ENCODE results near the gene PGLYRP2. TPM values are rescaled to one million over a fixed set of nuclear protein-coding genes. Genes with fewer than 3 reads are reported as not detected.

The PGLYRP2 gene
- total and polyA plus RNA-seq, 4 donors: 0.10 TPM; not detected in 3

- H3K4me3 ChIP-seq: no peak overlapping the region
- TF ChIP-seq CTCF (IDR thresholded peaks at IDR 0.05; ENCODE audit: control extremely low read depth, extremely low read depth): no peak
- no peak for ATAC-seq (ENCODE audit: insufficient read depth, low FRiP score)
- no peak for DNase-seq
- WGBS, 2 donors: 22 to 36% methylated on average over 16 of the region's 16 CpGs
- H3K9ac ChIP-seq (ENCODE audit: insufficient read depth in 1 of 2, low read length in 2 of 2): peak overlapping the region in 1 of 2 donors; percentile 68
- H3K27ac ChIP-seq (ENCODE audit: low read depth in 1 of 2, low read length in 1 of 2): peak overlapping the region in 1 of 2 donors; percentile 41
- H3K9me3 ChIP-seq (ENCODE audit: control insufficient read depth in 4 of 4, insufficient read depth in 3 of 4, low read length in 3 of 4): no peaks in the 10 kb centered on the region
- H3K4me1 ChIP-seq (ENCODE audit: control insufficient read depth in 5 of 5, insufficient read depth in 5 of 5, low read length in 5 of 5): peaks cover 9 to 56% (median 23%) of the 10 kb centered on the region in 5 donors
- H3K36me3 ChIP-seq (ENCODE audit: control insufficient read depth in 4 of 4, insufficient read depth in 4 of 4, low read length in 4 of 4): peaks cover 12 to 32% (median 28%) of the 10 kb centered on the region in 4 donors
- no peaks in the 10 kb centered on the region for H3K27me3 ChIP-seq (ENCODE audit: control insufficient read depth in 3 of 3, insufficient read depth in 3 of 3, low read length in 2 of 3)
These were observed 59.8 kb downstream of the PGLYRP2 start for GRCh38 chr19:15419413-15420025.

Small RNAs within 50 kb of the gene (small RNA-seq; reads per million reads assigned to genes)
- not detected for gene MIR1470 (ENCODE audit: low replicate concordance)

Other genes starting within 250 kb of the PGLYRP2 start
- gene EPHX3, start 247.1 kb downstream of the PGLYRP2 start, total RNA-seq: 1 to 10 TPM; 1.7 to 2.7 TPM
- gene EPHX3, start 247.1 kb downstream of the PGLYRP2 start, polyA plus RNA-seq: 1 to 10 TPM; 1.1 to 3.0 TPM
- 10 to 100 TPM; 44.7 to 89.0 TPM for gene BRD4, start 147.0 kb downstream of the PGLYRP2 start, total RNA-seq
- gene BRD4, start 147.0 kb downstream of the PGLYRP2 start, polyA plus RNA-seq: 10 to 100 TPM; 23.2 to 30.8 TPM
- 10 to 100 TPM; 23.1 to 43.4 TPM for gene AKAP8, start 99.7 kb downstream of the PGLYRP2 start, total RNA-seq
- gene AKAP8, start 99.7 kb downstream of the PGLYRP2 start, polyA plus RNA-seq: 10 to 100 TPM; 15.0 to 16.4 TPM
- 100 to 1,000 TPM in 1 of 2 donors, 10 to 100 TPM in 1; 84.1 to 118 TPM for gene AKAP8L, start 60.5 kb downstream of the PGLYRP2 start, total RNA-seq
- gene AKAP8L, start 60.5 kb downstream of the PGLYRP2 start, polyA plus RNA-seq: 10 to 100 TPM; 52.5 to 76.2 TPM
- 10 to 100 TPM; 24.0 to 42.6 TPM for gene WIZ, start 29.5 kb downstream of the PGLYRP2 start, total RNA-seq
- 10 to 100 TPM; 14.5 to 22.7 TPM for gene WIZ, start 29.5 kb downstream of the PGLYRP2 start, polyA plus RNA-seq
- 10 to 100 TPM in 1 of 2 donors, 1 to 10 TPM in 1; 4.6 to 13.3 TPM for gene RASAL3, start 15.0 kb downstream of the PGLYRP2 start, total RNA-seq
- gene RASAL3, start 15.0 kb downstream of the PGLYRP2 start, polyA plus RNA-seq: 10 to 100 TPM in 1 of 2 donors, 1 to 10 TPM in 1; 5.9 to 18.2 TPM
- gene CYP4F22, start 29.0 kb upstream of the PGLYRP2 start, total RNA-seq: under 1 TPM in 1 of 2 donors, not detected in 1; 0.18 TPM
- gene CYP4F22, start 29.0 kb upstream of the PGLYRP2 start, polyA plus RNA-seq: under 1 TPM in 1 of 2 donors, not detected in 1; 0.07 TPM
- not detected for gene CYP4F8, start 135.7 kb upstream of the PGLYRP2 start, total RNA-seq
- gene CYP4F8, start 135.7 kb upstream of the PGLYRP2 start, polyA plus RNA-seq: not detected
- 1 to 10 TPM; 1.1 to 1.7 TPM for gene CYP4F3, start 161.4 kb upstream of the PGLYRP2 start, total RNA-seq
- gene CYP4F3, start 161.4 kb upstream of the PGLYRP2 start, polyA plus RNA-seq: 1 to 10 TPM in 1 of 2 donors, under 1 TPM in 1; 0.20 to 1.4 TPM
- gene CYP4F12, start 193.6 kb upstream of the PGLYRP2 start, total RNA-seq: 1 to 10 TPM; 4.0 to 4.2 TPM
- 1 to 10 TPM in 1 of 2 donors, under 1 TPM in 1; 0.85 to 2.3 TPM for gene CYP4F12, start 193.6 kb upstream of the PGLYRP2 start, polyA plus RNA-seq
- not detected for gene OR10H2, start 248.5 kb upstream of the PGLYRP2 start, total RNA-seq
- gene OR10H2, start 248.5 kb upstream of the PGLYRP2 start, polyA plus RNA-seq: not detected

Data from lung (tissue), 13 donors.